Measurements from ENCODE around the gene PSMB11. TPM values are rescaled to one million over a fixed set of nuclear protein-coding genes. Genes with fewer than 3 reads are reported as not detected.

PSMB11 gene
- not detected for total RNA-seq

DNA sequence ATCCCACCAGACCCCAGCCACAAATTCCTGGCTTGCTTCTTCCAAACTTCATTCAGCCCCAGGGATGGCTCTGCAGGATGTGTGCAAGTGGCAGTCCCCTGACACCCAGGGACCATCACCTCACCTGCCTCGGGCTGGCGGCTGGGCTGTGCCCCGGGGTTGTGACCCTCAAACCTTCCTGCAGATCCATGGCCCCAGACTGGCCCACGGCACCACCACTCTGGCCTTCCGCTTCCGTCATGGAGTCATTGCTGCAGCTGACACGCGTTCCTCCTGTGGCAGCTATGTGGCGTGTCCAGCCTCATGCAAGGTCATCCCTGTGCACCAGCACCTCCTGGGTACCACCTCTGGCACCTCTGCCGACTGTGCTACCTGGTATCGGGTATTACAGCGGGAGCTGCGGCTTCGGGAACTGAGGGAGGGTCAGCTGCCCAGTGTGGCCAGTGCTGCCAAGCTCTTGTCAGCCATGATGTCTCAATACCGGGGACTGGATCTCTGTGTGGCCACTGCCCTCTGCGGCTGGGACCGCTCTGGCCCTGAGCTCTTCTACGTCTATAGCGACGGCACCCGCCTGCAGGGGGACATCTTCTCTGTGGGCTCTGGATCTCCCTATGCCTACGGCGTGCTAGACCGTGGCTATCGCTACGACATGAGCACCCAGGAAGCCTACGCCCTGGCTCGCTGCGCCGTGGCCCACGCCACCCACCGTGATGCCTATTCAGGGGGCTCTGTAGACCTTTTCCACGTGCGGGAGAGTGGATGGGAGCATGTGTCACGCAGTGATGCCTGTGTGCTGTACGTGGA lies at the start of gene PSMB11:
Gene PSMB11 (plus strand): TSS at position 51 of the 804 bp plus-strand sequence. CDS start 14 bp downstream, at position 65.
- 94% methylated on average over 30 to 36 of the region's 36 CpGs for WGBS, 2 donors
- no peak within 1 kb of the TSS for H3K4me3 ChIP-seq (ENCODE audit: low read depth, poor library complexity, severe bottlenecking)
- DNase-seq (ENCODE audit: low spot score in 2 of 2) = no peak
- TF ChIP-seq POLR2A (IDR thresholded peaks at IDR 0.05) = no peak
- no peak for TF ChIP-seq CTCF (IDR thresholded peaks at IDR 0.05)
- intact Hi-C loops (cut with DNase I; ENCODE audit: low total_unique reads) = no loop called here

- no peak for DNase-seq (ENCODE audit: low spot score in 2 of 2)
- intact Hi-C loops (cut with DNase I; ENCODE audit: low total_unique reads) = no loop called here
- TF ChIP-seq CTCF (IDR thresholded peaks at IDR 0.05) (no peak), POLR2A (IDR thresholded peaks at IDR 0.05) (no peak)
- no peak overlapping the region for H3K4me3 ChIP-seq (ENCODE audit: low read depth, poor library complexity, severe bottlenecking)
Observed at GRCh38 chr14:22993517-22993916, 48.5 kb upstream of the PSMB11 start.

DNA sequence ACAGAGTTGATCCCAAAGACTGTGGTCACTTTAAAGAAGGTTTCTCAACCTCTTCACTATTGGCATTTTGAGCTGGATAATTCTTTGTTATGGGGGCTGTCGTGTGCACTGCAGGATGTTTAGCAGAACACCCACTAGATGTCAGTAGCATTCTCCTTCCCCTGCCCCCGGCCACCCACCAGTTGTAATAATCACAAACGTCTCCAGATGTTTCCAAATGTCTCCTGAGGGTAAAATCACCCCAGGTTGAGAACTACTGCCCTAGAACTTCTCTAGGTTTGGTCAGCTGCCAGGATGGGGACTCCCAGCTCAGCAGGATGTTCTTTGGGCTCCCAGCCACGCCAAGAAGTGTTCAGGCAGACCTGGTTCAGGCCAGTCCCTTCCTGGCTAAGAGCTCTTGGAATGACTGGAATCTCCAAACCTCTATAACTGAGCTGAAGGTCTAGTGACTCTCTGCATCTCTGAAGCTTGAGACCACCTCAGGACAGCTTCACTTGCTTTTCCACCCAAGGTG lies 47.2 kb upstream of the PSMB11 start:
- intact Hi-C loops (cut with DNase I; ENCODE audit: low total_unique reads) = no loop called here
- peak in 1 of 2 donors; percentile 70 for DNase-seq (ENCODE audit: low spot score in 2 of 2)
- no peak overlapping the region for H3K4me3 ChIP-seq (ENCODE audit: low read depth, poor library complexity, severe bottlenecking)
- WGBS, 2 donors = 11 to 18% methylated on average over 4 of the region's 4 CpGs
- TF ChIP-seq CTCF (IDR thresholded peaks at IDR 0.05) = no peak
- TF ChIP-seq POLR2A (IDR thresholded peaks at IDR 0.05) = no peak

DNA sequence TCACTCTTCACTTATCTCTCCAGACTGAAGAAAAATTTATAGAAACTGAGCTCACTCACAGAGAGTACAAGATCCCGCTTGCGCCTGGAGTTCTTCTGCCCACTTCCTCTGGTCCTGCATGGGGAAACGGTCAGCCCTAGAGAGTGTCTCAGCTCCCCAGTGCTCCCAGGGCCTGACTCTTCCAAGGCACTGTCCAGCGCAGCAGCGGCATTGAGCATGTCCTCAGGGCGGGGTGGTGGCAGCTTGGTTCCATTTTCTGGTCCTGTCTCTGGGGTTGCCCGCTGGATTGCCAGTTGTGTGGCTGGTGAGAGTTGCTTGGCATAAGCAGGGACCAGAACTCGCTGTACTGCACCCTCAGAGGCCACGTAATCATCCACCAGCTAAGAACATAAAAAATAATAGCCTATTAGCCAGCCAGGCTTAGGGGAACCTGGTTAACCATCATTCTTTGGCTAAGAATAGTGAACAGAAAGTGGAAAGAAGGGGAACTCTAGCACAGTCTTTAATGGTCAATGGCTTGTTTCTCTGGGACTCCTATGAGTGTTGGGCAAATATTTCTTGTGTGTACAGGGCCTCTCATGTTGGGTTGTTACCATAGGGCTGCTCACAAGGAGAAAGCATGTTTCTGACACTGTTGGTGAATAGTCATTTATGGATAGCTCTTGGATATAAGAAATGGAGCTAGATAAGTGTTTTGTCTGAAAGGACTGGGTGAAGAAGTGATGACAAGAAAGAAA lies 46.0 kb upstream of the PSMB11 start:
- WGBS, 2 donors = 87 to 88% methylated on average over 9 of the region's 9 CpGs
- DNase-seq (ENCODE audit: low spot score in 2 of 2) = peak in 1 of 2 donors; percentile 58
- intact Hi-C loops (cut with DNase I; ENCODE audit: low total_unique reads) = no loop called here
- H3K4me3 ChIP-seq (ENCODE audit: low read depth, poor library complexity, severe bottlenecking) = no peak overlapping the region
- TF ChIP-seq CTCF (IDR thresholded peaks at IDR 0.05) = no peak
- no peak for TF ChIP-seq POLR2A (IDR thresholded peaks at IDR 0.05)

- WGBS, 2 donors = 66 to 76% methylated on average over 11 of the region's 11 CpGs
- DNase-seq (ENCODE audit: low spot score in 2 of 2) = peak in 1 of 2 donors; percentile 53
- TF ChIP-seq POLR2A (IDR thresholded peaks at IDR 0.05) (no peak), CTCF (IDR thresholded peaks at IDR 0.05) (no peak)
- intact Hi-C loops (cut with DNase I; ENCODE audit: low total_unique reads) = no loop called here
- H3K4me3 ChIP-seq (ENCODE audit: low read depth, poor library complexity, severe bottlenecking) = no peak overlapping the region
Observed at GRCh38 chr14:22996768-22997654, 45.0 kb upstream of the PSMB11 start.
